B cell (primary cell): Measurements from ENCODE around the gene DLGAP5. TPM values are rescaled to one million over a fixed set of nuclear protein-coding genes. Genes with fewer than 3 reads are reported as not detected.

Source experiments
- ATAC-seq: fragments of 200-7000 bp; cut with Tn5 transposase; one replicate; pipeline ENCODE4 v1.10.0; 2021; ENCODE audit warnings: low read depth, mild to moderate bottlenecking, moderate number of reproducible peaks, moderate library complexity
- CTCF ChIA-PET: fragments of 350-600 bp; sonication (Branson Sonifier 250); formaldehyde crosslinking; loops from one replicate; lab custom pipeline; 2021; ENCODE audit warnings: antibody characterized with exemption, inconsistent platforms; lab: Charles Lee
- POLR2A ChIA-PET: fragments of 350-600 bp; sonication (Branson Sonifier 250); formaldehyde crosslinking; loops from one replicate; lab custom pipeline; 2021; ENCODE audit warnings: antibody characterized with exemption; lab: Charles Lee
- DNase-seq: peaks from one replicate; pipeline ENCODE4 v3.0.0; 2013
- H2AFZ ChIP-seq: 2 replicates; pipeline ENCODE4 v1.6.1; 2012; ENCODE audit warnings: mild to moderate bottlenecking, low read depth, low read length; ENCODE audit not compliant: insufficient read depth, poor library complexity, severe bottlenecking
- H3K27ac ChIP-seq, 2 donors: 1 replicate in 1 of 2; 2 replicates in 1 of 2; pipeline ENCODE4 v1.5.1; 2012 to 2013; ENCODE audit warnings: low read length in 2 of 2, mild to moderate bottlenecking in 2 of 2, moderate library complexity in 1 of 2
- H3K27me3 ChIP-seq, 4 experiments: fragments of 200-600 bp in 1 of 4; sonication (generic) in 1 of 4; replicated peaks in 1 of 4; 1 replicate in 2 of 4; 2 replicates in 2 of 4; pipeline versions ENCODE4 v1.6.1 to v1.7.0; 2013 to 2016; ENCODE audit warnings: low read length in 3 of 4, mild to moderate bottlenecking in 2 of 4, mixed read lengths in 1 of 4, moderate library complexity in 1 of 4; ENCODE audit not compliant: insufficient read depth in 4 of 4, control insufficient read depth in 3 of 4; ENCODE audit errors: control extremely low read depth in 1 of 4
- H3K36me3 ChIP-seq, 2 experiments: replicated peaks in 1 of 2; 1 replicate in 1 of 2; 2 replicates in 1 of 2; pipeline versions ENCODE4 v1.6.1 to v1.7.1; 2013; ENCODE audit warnings: low read length in 1 of 2; ENCODE audit not compliant: insufficient read depth in 2 of 2, control insufficient read depth in 1 of 2; ENCODE audit errors: control extremely low read depth in 1 of 2, extremely low read depth in 1 of 2
- H3K4me1 ChIP-seq, 2 donors: fragments of 200-600 bp in 1 of 2; sonication (generic) in 1 of 2; 1 replicate in 1 of 2; 2 replicates in 1 of 2; pipeline versions ENCODE4 v1.5.1 to v1.6.1; 2013 to 2017; ENCODE audit warnings: low read length in 2 of 2; ENCODE audit not compliant: control insufficient read depth in 2 of 2, insufficient read depth in 2 of 2
- H3K4me2 ChIP-seq: replicated peaks from 2 replicates; pipeline ENCODE3; 2012; ENCODE audit warnings: mild to moderate bottlenecking, low read depth, low read length; ENCODE audit not compliant: poor library complexity, severe bottlenecking
- H3K4me3 ChIP-seq, 5 experiments: fragments of 200-600 bp in 1 of 5; sonication (generic) in 1 of 5; 1 replicate in 3 of 5; 2 replicates in 2 of 5; pipeline versions ENCODE4 v1.5.1 to v1.7.0; 2011 to 2016; ENCODE audit warnings: low read length in 4 of 5, mild to moderate bottlenecking in 4 of 5, low read depth in 2 of 5, control low read depth in 1 of 5, moderate library complexity in 1 of 5; ENCODE audit not compliant: insufficient read depth in 1 of 5; ENCODE audit errors: control extremely low read depth in 1 of 5, extremely low read depth in 1 of 5
- H3K79me2 ChIP-seq: fragments of 200-600 bp; sonication (generic); one replicate; pipeline ENCODE4 v1.6.0; 2016; ENCODE audit warnings: low read length; ENCODE audit not compliant: control insufficient read depth, insufficient read depth
- H3K9ac ChIP-seq: fragments of 200-600 bp; sonication (generic); 2 replicates; pipeline ENCODE4 v1.6.1; 2017; ENCODE audit warnings: mild to moderate bottlenecking, low read length, moderate library complexity
- H3K9me3 ChIP-seq, 3 donors: one replicate each; pipeline versions ENCODE4 v1.6.1 to v1.7.1; 2013; ENCODE audit warnings: low read length in 2 of 3; ENCODE audit not compliant: control insufficient read depth in 2 of 3, insufficient read depth in 1 of 3; ENCODE audit errors: control extremely low read depth in 1 of 3
- H4K20me1 ChIP-seq: 2 replicates; pipeline ENCODE4 v1.6.0; 2012; ENCODE audit warnings: mild to moderate bottlenecking, low read length; ENCODE audit not compliant: insufficient read depth, control insufficient read depth, poor library complexity, severe bottlenecking
- H3K27ac Mint-ChIP-seq: one replicate; pipeline ENCODE4 v1.8.0; 2021; ENCODE audit warnings: mixed read lengths
- H3K27me3 Mint-ChIP-seq: one replicate; pipeline ENCODE4 v1.8.0; 2021; ENCODE audit warnings: mixed read lengths
- H3K4me1 Mint-ChIP-seq: one replicate; pipeline ENCODE4 v1.8.0; 2021; ENCODE audit warnings: mixed read lengths
- H3K4me3 Mint-ChIP-seq: one replicate; pipeline ENCODE4 v1.8.0; 2021; ENCODE audit warnings: mixed read lengths
- H3K9me3 Mint-ChIP-seq: one replicate; pipeline ENCODE4 v1.8.0; 2022; ENCODE audit warnings: mixed read lengths; ENCODE audit not compliant: insufficient read depth
- CTCF ChIP-seq: fragments of 200-600 bp; IDR thresholded peaks from one replicate; pipeline ENCODE4 v1.8.0; 2022; ENCODE audit warnings: antibody characterized with exemption, mild to moderate bottlenecking
- EZH2 ChIP-seq: IDR thresholded peaks from 2 replicates; pipeline ENCODE4 v1.6.1; 2012; ENCODE audit warnings: borderline replicate concordance, low read depth, mild to moderate bottlenecking, moderate library complexity, low read length; ENCODE audit not compliant: insufficient read depth, poor library complexity, severe bottlenecking
- whole genome bisulfite sequencing: methylation state at CpG from one replicate; pipeline ENCODE4 v1.1.5; 2013; ENCODE audit warnings: missing lambda C conversion rate; ENCODE audit not compliant: insufficient coverage; 5-methylcytosine and 5-hydroxymethylcytosine counted together
- intact Hi-C: fragments of 100-400 bp; cut with micrococcal nuclease; formaldehyde crosslinking; loops from one replicate; pipeline ENCODE4 v1.10.0; 2022
- polyA plus RNA-seq: library from polyadenylated mRNA; depleted of rRNA; stranded (reverse); fragments of >200 nt; gene quantifications from 2 replicates; pipeline ENCODE4 v1.2.3, GENCODE V29; 2012
- total RNA-seq, 2 donors: library from RNA; stranded (reverse); fragments of 120-200 nt in 1 of 2; gene quantifications; 1 replicate in 1 of 2; 2 replicates in 1 of 2; pipeline versions ENCODE4 v1.2.3 to v1.2.4, GENCODE V29; 2013 to 2022

The DLGAP5 gene
- total and polyA plus RNA-seq, 2 donors (not counting 1 experiment from before 2014, with no cell fraction given) = 0.12 TPM; not detected in 1

- Mint-ChIP-seq H3K27me3 (no peaks in the 10 kb centered on the region), H3K27ac (no peak overlapping the region), H3K9me3 (no peaks in the 10 kb centered on the region), H3K4me3 (no peak overlapping the region), H3K4me1 (no peaks in the 10 kb centered on the region)
- intact Hi-C loops = no loop called here
- H3K27ac ChIP-seq = no peak overlapping the region
- no peaks in the 10 kb centered on the region for H3K4me1 ChIP-seq
- H3K36me3 ChIP-seq = no peaks in the 10 kb centered on the region
- H3K27me3 ChIP-seq = no peaks in the 10 kb centered on the region
- DNase-seq (no peak), ATAC-seq (no peak)
- H3K9me3 ChIP-seq = no peaks in the 10 kb centered on the region
- no peak overlapping the region for H3K4me2 ChIP-seq
- no peak overlapping the region for H3K4me3 ChIP-seq
- no peak for TF ChIP-seq CTCF
- TF ChIP-seq EZH2 = no peak
- ChIA-PET POLR2A (no interaction called here), CTCF (no interaction called here)
- H3K9ac ChIP-seq = no peak overlapping the region
- H3K79me2 ChIP-seq = no peaks in the 10 kb centered on the region
- 100% methylated on average over 2 of the region's 3 CpGs for WGBS
- no peaks in the 10 kb centered on the region for H4K20me1 ChIP-seq
- no peak overlapping the region for H2AFZ ChIP-seq
These were observed 49.6 kb downstream of the DLGAP5 start for GRCh38 chr14:55141825-55142224.

GRCh38 chr14:55139696-55140509 lies 51.5 kb downstream of the DLGAP5 start:
- WGBS = 83% methylated on average over 1 of the region's 4 CpGs
- Mint-ChIP-seq H3K27ac (no peak overlapping the region), H3K4me3 (no peak overlapping the region), H3K9me3 (no peaks in the 10 kb centered on the region), H3K27me3 (no peaks in the 10 kb centered on the region), H3K4me1 (no peaks in the 10 kb centered on the region)
- H3K4me2 ChIP-seq = no peak overlapping the region
- no peaks in the 10 kb centered on the region for H4K20me1 ChIP-seq
- intact Hi-C loops = no loop called here
- TF ChIP-seq EZH2 = no peak
- no peak overlapping the region for H2AFZ ChIP-seq
- no peaks in the 10 kb centered on the region for H3K4me1 ChIP-seq
- H3K27ac ChIP-seq = no peak overlapping the region
- no peaks in the 10 kb centered on the region for H3K36me3 ChIP-seq
- H3K27me3 ChIP-seq = no peaks in the 10 kb centered on the region
- ChIA-PET POLR2A (no interaction called here), CTCF (no interaction called here)
- no peaks in the 10 kb centered on the region for H3K9me3 ChIP-seq
- ATAC-seq (no peak), DNase-seq (no peak)
- H3K79me2 ChIP-seq = no peaks in the 10 kb centered on the region
- H3K9ac ChIP-seq = no peak overlapping the region
- H3K4me3 ChIP-seq = no peak overlapping the region
